ENCODE data around the gene BARX2. TPM values are rescaled to one million over a fixed set of nuclear protein-coding genes. Genes with fewer than 3 reads are reported as not detected.

Gene BARX2
- total RNA-seq, 1 experiment from 2014 or later = 0.12 TPM

GRCh38 chr11:129402206-129403171 is 26.8 kb downstream of the BARX2 start:
- CTCF ChIA-PET = no interaction called here
- H3K9ac ChIP-seq (ENCODE audit: low read length) = no peak overlapping the region
- H3K36me3 ChIP-seq (ENCODE audit: control insufficient read depth in 1 of 2, insufficient read depth in 2 of 2, low read length in 2 of 2) = no peaks in the 10 kb centered on the region
- no TSS peak for BruUV-seq (replicated peaks)
- DNase-seq (ENCODE audit: low read depth, low spot score) (no peak), ATAC-seq (no peak)
- H3K27ac ChIP-seq (ENCODE audit: low read depth, low read length) = no peak overlapping the region
- H3K79me2 ChIP-seq (ENCODE audit: insufficient read depth, low read length) = no peaks in the 10 kb centered on the region
- no peak overlapping the region for H3K4me2 ChIP-seq (ENCODE audit: low read length)
- intact Hi-C loops (cut with micrococcal nuclease) = no loop called here
- no peak for TF ChIP-seq ZFX (IDR thresholded peaks at IDR 0.05)
- TF ChIP-seq EZH2phosphoT487 (IDR thresholded peaks at IDR 0.05; ENCODE audit: borderline replicate concordance) = no peak
- TF ChIP-seq JUND (IDR thresholded peaks at IDR 0.05) = no peak
- TF ChIP-seq ELF1 (IDR thresholded peaks at IDR 0.05; ENCODE audit: borderline replicate concordance, low read depth) = no peak
- no peak for TF ChIP-seq SP1 (IDR thresholded peaks at IDR 0.05; ENCODE audit: low read depth)
- TF ChIP-seq ZNF274 (IDR thresholded peaks at IDR 0.05; ENCODE audit: low read depth, low read length) = no peak
- no peak for TF ChIP-seq POLR2A (IDR thresholded peaks at IDR 0.05; ENCODE audit: borderline replicate concordance, extremely low read depth, insufficient read depth, insufficient read length)
- no peak for TF ChIP-seq TCF7L2 (IDR thresholded peaks at IDR 0.05; ENCODE audit: borderline replicate concordance, extremely low read depth, insufficient read depth, insufficient read length)
- no peak for TF ChIP-seq POLR2AphosphoS5 (IDR thresholded peaks at IDR 0.05; ENCODE audit: low read depth, low read length)
- no peak overlapping the region for H2AFZ ChIP-seq (ENCODE audit: low read depth, low read length, poor library complexity, severe bottlenecking)
- no peaks in the 10 kb centered on the region for H3K9me2 ChIP-seq (ENCODE audit: insufficient read depth)
- no peaks in the 10 kb centered on the region for H4K20me1 ChIP-seq (ENCODE audit: insufficient read depth)
- H3K9me3 ChIP-seq (ENCODE audit: control insufficient read depth in 1 of 2, insufficient read depth in 1 of 2, low read depth in 1 of 2, low read length in 2 of 2) = no peaks in the 10 kb centered on the region
- POLR2A ChIA-PET = no interaction called here
- no peaks in the 10 kb centered on the region for H3K4me1 ChIP-seq (ENCODE audit: control insufficient read depth in 1 of 2, insufficient read depth in 2 of 2, low read length in 2 of 2)
- H3K27me3 ChIP-seq (ENCODE audit: insufficient read depth, low read length) = peaks cover 4% of the 10 kb centered on the region; the same call in 1 of the 2 replicates
- RAD21 ChIA-PET (ENCODE audit: low non-redundant PET in 1 of 2, low total read pairs in 2 of 2, uncharacterized antibody in 2 of 2, unreplicated experiment in 2 of 2) = no interaction called here
- no peak overlapping the region for H3K4me3 ChIP-seq (replicated peaks in 1 of 2; ENCODE audit: low read depth in 1 of 2, low read length in 2 of 2)

- Histone ChIP-seq H3K27ac (ENCODE audit: low read depth, low read length) (no peak overlapping the region), H3K9me3 (ENCODE audit: control insufficient read depth in 1 of 2, insufficient read depth in 1 of 2, low read depth in 1 of 2, low read length in 2 of 2) (no peaks in the 10 kb centered on the region), H2AFZ (ENCODE audit: low read depth, low read length, poor library complexity, severe bottlenecking) (no peak overlapping the region), H3K36me3 (ENCODE audit: control insufficient read depth in 1 of 2, insufficient read depth in 2 of 2, low read length in 2 of 2) (no peaks in the 10 kb centered on the region), H3K9ac (ENCODE audit: low read length) (no peak overlapping the region), H3K79me2 (ENCODE audit: insufficient read depth, low read length) (no peaks in the 10 kb centered on the region), H3K4me3 (replicated peaks in 1 of 2; ENCODE audit: low read depth in 1 of 2, low read length in 2 of 2) (no peak overlapping the region), H3K9me2 (ENCODE audit: insufficient read depth) (no peaks in the 10 kb centered on the region), H4K20me1 (ENCODE audit: insufficient read depth) (no peaks in the 10 kb centered on the region), H3K4me1 (ENCODE audit: control insufficient read depth in 1 of 2, insufficient read depth in 2 of 2, low read length in 2 of 2) (no peaks in the 10 kb centered on the region), H3K4me2 (ENCODE audit: low read length) (no peak overlapping the region), H3K27me3 (ENCODE audit: insufficient read depth, low read length) (peaks cover 7% of the 10 kb centered on the region; the same call in 1 of the 2 replicates)
- ChIA-PET CTCF (no interaction called here), RAD21 (ENCODE audit: low non-redundant PET in 1 of 2, low total read pairs in 2 of 2, uncharacterized antibody in 2 of 2, unreplicated experiment in 2 of 2) (no interaction called here), POLR2A (no interaction called here)
- intact Hi-C loops (cut with micrococcal nuclease) = no loop called here
- no TSS peak for BruUV-seq (replicated peaks)
- no peak for TF ChIP-seq EGR1 (IDR thresholded peaks at IDR 0.05; ENCODE audit: low read depth)
- no peak for TF ChIP-seq MAX (IDR thresholded peaks at IDR 0.05)
- TF ChIP-seq EZH2 (IDR thresholded peaks at IDR 0.05) = no peak
- TF ChIP-seq, protein P1, sequence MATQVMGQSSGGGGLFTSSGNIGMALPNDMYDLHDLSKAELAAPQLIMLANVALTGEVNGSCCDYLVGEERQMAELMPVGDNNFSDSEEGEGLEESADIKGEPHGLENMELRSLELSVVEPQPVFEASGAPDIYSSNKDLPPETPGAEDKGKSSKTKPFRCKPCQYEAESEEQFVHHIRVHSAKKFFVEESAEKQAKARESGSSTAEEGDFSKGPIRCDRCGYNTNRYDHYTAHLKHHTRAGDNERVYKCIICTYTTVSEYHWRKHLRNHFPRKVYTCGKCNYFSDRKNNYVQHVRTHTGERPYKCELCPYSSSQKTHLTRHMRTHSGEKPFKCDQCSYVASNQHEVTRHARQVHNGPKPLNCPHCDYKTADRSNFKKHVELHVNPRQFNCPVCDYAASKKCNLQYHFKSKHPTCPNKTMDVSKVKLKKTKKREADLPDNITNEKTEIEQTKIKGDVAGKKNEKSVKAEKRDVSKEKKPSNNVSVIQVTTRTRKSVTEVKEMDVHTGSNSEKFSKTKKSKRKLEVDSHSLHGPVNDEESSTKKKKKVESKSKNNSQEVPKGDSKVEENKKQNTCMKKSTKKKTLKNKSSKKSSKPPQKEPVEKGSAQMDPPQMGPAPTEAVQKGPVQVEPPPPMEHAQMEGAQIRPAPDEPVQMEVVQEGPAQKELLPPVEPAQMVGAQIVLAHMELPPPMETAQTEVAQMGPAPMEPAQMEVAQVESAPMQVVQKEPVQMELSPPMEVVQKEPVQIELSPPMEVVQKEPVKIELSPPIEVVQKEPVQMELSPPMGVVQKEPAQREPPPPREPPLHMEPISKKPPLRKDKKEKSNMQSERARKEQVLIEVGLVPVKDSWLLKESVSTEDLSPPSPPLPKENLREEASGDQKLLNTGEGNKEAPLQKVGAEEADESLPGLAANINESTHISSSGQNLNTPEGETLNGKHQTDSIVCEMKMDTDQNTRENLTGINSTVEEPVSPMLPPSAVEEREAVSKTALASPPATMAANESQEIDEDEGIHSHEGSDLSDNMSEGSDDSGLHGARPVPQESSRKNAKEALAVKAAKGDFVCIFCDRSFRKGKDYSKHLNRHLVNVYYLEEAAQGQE (IDR thresholded peaks at IDR 0.05; ENCODE audit: low read depth) = no peak
- no peak for TF ChIP-seq ZFX (IDR thresholded peaks at IDR 0.05)
- TF ChIP-seq RAD21 (IDR thresholded peaks at IDR 0.05; ENCODE audit: low read depth) = no peak
- TF ChIP-seq, protein P2, sequence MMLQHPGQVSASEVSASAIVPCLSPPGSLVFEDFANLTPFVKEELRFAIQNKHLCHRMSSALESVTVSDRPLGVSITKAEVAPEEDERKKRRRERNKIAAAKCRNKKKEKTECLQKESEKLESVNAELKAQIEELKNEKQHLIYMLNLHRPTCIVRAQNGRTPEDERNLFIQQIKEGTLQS (IDR thresholded peaks at IDR 0.05) = no peak
- no peak for ATAC-seq
- DNase-seq (ENCODE audit: low read depth, low spot score) = no peak
These were observed 29.1 kb downstream of the BARX2 start for GRCh38 chr11:129404731-129405130.
